ENCODE measurements around the gene CIT.

The CIT gene

DNA sequence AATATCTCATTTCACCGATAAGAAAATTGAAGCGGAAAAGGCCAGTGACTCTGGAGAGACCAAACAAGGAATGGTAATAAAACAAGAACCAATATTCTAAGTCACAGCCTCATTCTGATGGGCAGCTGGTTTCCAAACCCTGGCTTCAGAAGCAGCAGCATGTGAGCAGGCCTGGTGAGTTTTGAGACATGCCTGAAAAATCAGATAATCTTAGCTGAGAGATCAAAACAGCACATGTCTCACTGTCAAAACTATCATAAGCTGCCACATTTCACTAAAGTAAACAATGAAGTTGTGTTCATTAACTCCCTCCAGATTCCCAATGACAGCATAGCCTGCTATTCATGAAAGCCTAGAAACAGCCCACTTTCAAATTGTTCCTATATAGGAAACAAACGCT lies 36.5 kb downstream of the CIT start:
- Histone ChIP-seq H3K79me2 (ENCODE audit: insufficient read depth, low read length) (no peaks in the 10 kb centered on the region), H3K4me2 (ENCODE audit: low read length) (no peak overlapping the region), H3K9me2 (ENCODE audit: low read depth, low read length) (no peaks in the 10 kb centered on the region), H3K27ac (ENCODE audit: low read depth, low read length, poor library complexity, severe bottlenecking) (no peak overlapping the region), H2AFZ (ENCODE audit: low read length) (no peak overlapping the region), H3F3A (ENCODE audit: insufficient read depth, low read length) (no peaks in the 10 kb centered on the region), H3K4me3 (ENCODE audit: low read depth, low read length, poor library complexity, severe bottlenecking) (no peak overlapping the region), H3K27me3 (ENCODE audit: insufficient read depth, low read length) (no peaks in the 10 kb centered on the region), H3K9me3 (ENCODE audit: low read length) (no peaks in the 10 kb centered on the region), H3K36me3 (ENCODE audit: insufficient read depth, low read length) (peaks cover 61% of the 10 kb centered on the region), H3K9ac (ENCODE audit: low read length) (no peak overlapping the region), H3K4me1 (ENCODE audit: insufficient read depth, low read length, severe bottlenecking) (peaks cover 7% of the 10 kb centered on the region), H4K20me1 (ENCODE audit: insufficient read depth, low read length) (no peaks in the 10 kb centered on the region)
- TF ChIP-seq EZH2 (IDR thresholded peaks at IDR 0.05; ENCODE audit: borderline replicate concordance, low read length) (no peak), CTCF (IDR thresholded peaks at IDR 0.05; ENCODE audit: low read length) (no peak)

DNA sequence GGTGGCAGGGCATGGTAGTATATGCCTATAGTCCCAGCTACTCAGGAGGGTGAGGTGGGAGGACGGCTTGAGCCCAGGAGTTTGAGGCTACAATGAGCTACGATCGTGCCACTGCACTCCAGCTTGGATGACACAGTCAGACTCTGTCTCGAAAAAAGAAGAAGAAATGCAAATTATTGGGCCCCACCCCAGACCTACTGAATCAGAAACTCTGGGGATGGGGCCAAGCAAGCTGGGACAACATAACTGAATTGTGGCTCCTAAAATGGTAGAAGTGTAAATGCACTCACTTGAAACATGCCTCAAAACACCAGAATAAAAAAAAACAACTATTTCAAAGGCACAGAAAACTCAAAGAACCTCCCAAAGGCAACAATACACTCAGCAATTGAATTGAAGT lies 37.0 kb downstream of the CIT start:
- H4K20me1 ChIP-seq (ENCODE audit: insufficient read depth, low read length): no peaks in the 10 kb centered on the region
- H2AFZ ChIP-seq (ENCODE audit: low read length): no peak overlapping the region
- no peak overlapping the region for H3K9ac ChIP-seq (ENCODE audit: low read length)
- no peak overlapping the region for H3K27ac ChIP-seq (ENCODE audit: low read depth, low read length, poor library complexity, severe bottlenecking)
- H3F3A ChIP-seq (ENCODE audit: insufficient read depth, low read length): no peaks in the 10 kb centered on the region
- no peaks in the 10 kb centered on the region for H3K9me2 ChIP-seq (ENCODE audit: low read depth, low read length)
- no peaks in the 10 kb centered on the region for H3K9me3 ChIP-seq (ENCODE audit: low read length)
- H3K79me2 ChIP-seq (ENCODE audit: insufficient read depth, low read length): no peaks in the 10 kb centered on the region
- no peaks in the 10 kb centered on the region for H3K27me3 ChIP-seq (ENCODE audit: insufficient read depth, low read length)
- TF ChIP-seq EZH2 (IDR thresholded peaks at IDR 0.05; ENCODE audit: borderline replicate concordance, low read length) (no peak), CTCF (IDR thresholded peaks at IDR 0.05; ENCODE audit: low read length) (no peak)
- H3K4me2 ChIP-seq (ENCODE audit: low read length): no peak overlapping the region
- H3K4me3 ChIP-seq (ENCODE audit: low read depth, low read length, poor library complexity, severe bottlenecking): no peak overlapping the region
- H3K36me3 ChIP-seq (ENCODE audit: insufficient read depth, low read length): peaks cover 65% of the 10 kb centered on the region
- H3K4me1 ChIP-seq (ENCODE audit: insufficient read depth, low read length, severe bottlenecking): peaks cover 7% of the 10 kb centered on the region

GRCh38 chr12:119838826-119839600 lies 38.1 kb downstream of the CIT start:
- peaks cover 65% of the 10 kb centered on the region for H3K36me3 ChIP-seq (ENCODE audit: insufficient read depth, low read length)
- H3F3A ChIP-seq (ENCODE audit: insufficient read depth, low read length): no peaks in the 10 kb centered on the region
- TF ChIP-seq CTCF (IDR thresholded peaks at IDR 0.05; ENCODE audit: low read length): no peak
- TF ChIP-seq EZH2 (IDR thresholded peaks at IDR 0.05; ENCODE audit: borderline replicate concordance, low read length): no peak
- H3K4me3 ChIP-seq (ENCODE audit: low read depth, low read length, poor library complexity, severe bottlenecking): no peak overlapping the region
- H3K9ac ChIP-seq (ENCODE audit: low read length): no peak overlapping the region
- no peaks in the 10 kb centered on the region for H3K9me3 ChIP-seq (ENCODE audit: low read length)
- no peaks in the 10 kb centered on the region for H3K9me2 ChIP-seq (ENCODE audit: low read depth, low read length)
- H3K27me3 ChIP-seq (ENCODE audit: insufficient read depth, low read length): no peaks in the 10 kb centered on the region
- no peak overlapping the region for H3K27ac ChIP-seq (ENCODE audit: low read depth, low read length, poor library complexity, severe bottlenecking)
- no peak overlapping the region for H2AFZ ChIP-seq (ENCODE audit: low read length)
- no peaks in the 10 kb centered on the region for H3K79me2 ChIP-seq (ENCODE audit: insufficient read depth, low read length)
- H4K20me1 ChIP-seq (ENCODE audit: insufficient read depth, low read length): no peaks in the 10 kb centered on the region
- peaks cover 7% of the 10 kb centered on the region for H3K4me1 ChIP-seq (ENCODE audit: insufficient read depth, low read length, severe bottlenecking)
- H3K4me2 ChIP-seq (ENCODE audit: low read length): no peak overlapping the region

Data from OCI-LY1 (cell line).